HG02852 (cell line): Measurements from ENCODE around the gene ATP6V0E1.

ENCODE experiments used
- ATAC-seq: cut with Tn5 transposase; IDR thresholded peaks from one replicate; pipeline ENCODE4 v1.9.1; 2021; ENCODE audit warnings: mild to moderate bottlenecking, moderate library complexity; ENCODE audit not compliant: unreplicated experiment

Gene ATP6V0E1

GRCh38 chr5:172983542-172984243 lies at the start of gene ATP6V0E1:
TSS of gene ATP6V0E1 (plus strand) at chr5:172983771. CDS start at chr5:172983861, 90 bp downstream.
- peak; percentile 83 for ATAC-seq

GRCh38 chr5:172935096-172935495 lies 48.5 kb upstream of the ATP6V0E1 start:
- no peak for ATAC-seq

GRCh38 chr5:172936401-172936800 lies 47.2 kb upstream of the ATP6V0E1 start:
- no peak for ATAC-seq

- no peak for ATAC-seq
Measured at GRCh38 chr5:172939071-172939470, 44.5 kb upstream of the ATP6V0E1 start.

- no peak for ATAC-seq
Measured at GRCh38 chr5:172939611-172940267, 43.8 kb upstream of the ATP6V0E1 start.

- no peak for ATAC-seq
Measured at GRCh38 chr5:172940268-172941066, 43.1 kb upstream of the ATP6V0E1 start.

- ATAC-seq = no peak
Measured at GRCh38 chr5:172941067-172941516, 42.5 kb upstream of the ATP6V0E1 start.

- no peak for ATAC-seq
Measured at GRCh38 chr5:172942556-172942955, 41.0 kb upstream of the ATP6V0E1 start.

GRCh38 chr5:172943283-172943841 lies 40.2 kb upstream of the ATP6V0E1 start:
- ATAC-seq = no peak

- no peak for ATAC-seq
Measured at GRCh38 chr5:172943906-172944305, 39.7 kb upstream of the ATP6V0E1 start.

- ATAC-seq = no peak
Measured at GRCh38 chr5:172944741-172945140, 38.8 kb upstream of the ATP6V0E1 start.

- no peak for ATAC-seq
Measured at GRCh38 chr5:172945151-172945550, 38.4 kb upstream of the ATP6V0E1 start.

GRCh38 chr5:172946146-172946545 lies 37.4 kb upstream of the ATP6V0E1 start:
- no peak for ATAC-seq

GRCh38 chr5:172949426-172949825 lies 34.1 kb upstream of the ATP6V0E1 start:
- ATAC-seq = no peak

- no peak for ATAC-seq
Measured at GRCh38 chr5:172950176-172950965, 33.2 kb upstream of the ATP6V0E1 start.

GRCh38 chr5:172951371-172952033 lies 32.1 kb upstream of the ATP6V0E1 start:
- ATAC-seq = no peak

GRCh38 chr5:172952034-172952511 lies 31.5 kb upstream of the ATP6V0E1 start:
- ATAC-seq = no peak

GRCh38 chr5:172953776-172954675 lies 29.5 kb upstream of the ATP6V0E1 start:
- no peak for ATAC-seq

- no peak for ATAC-seq
Measured at GRCh38 chr5:172954751-172955159, 28.8 kb upstream of the ATP6V0E1 start.
